Activated naive CD4-positive, alpha-beta T cell treated with anti-CD3 and anti-CD28 coated beads, Interleukin-2, amount 10 ng/mL, durations not matched to agents 7 days and 5 days (primary cell): Measurements from ENCODE around the gene CAV2.

Experiments
- CTCF ChIA-PET: fragments of 350-600 bp; sonication (Branson Sonifier 250); formaldehyde crosslinking; loops from one replicate; lab custom pipeline; 2021; ENCODE audit warnings: antibody characterized with exemption; lab: Charles Lee
- DNase-seq: peaks from one replicate; pipeline ENCODE4 v3.0.0-alpha.2; 2020
- H3K27ac Mint-ChIP-seq: one replicate; pipeline ENCODE4 v1.8.0; 2021; ENCODE audit warnings: mild to moderate bottlenecking, moderate library complexity, mixed read lengths
- H3K27me3 Mint-ChIP-seq: one replicate; pipeline ENCODE4 v1.8.0; 2021; ENCODE audit warnings: mild to moderate bottlenecking, mixed read lengths
- H3K36me3 Mint-ChIP-seq: one replicate; pipeline ENCODE4 v1.8.0; 2021; ENCODE audit warnings: mixed read lengths
- H3K4me1 Mint-ChIP-seq: one replicate; pipeline ENCODE4 v1.8.0; 2021; ENCODE audit warnings: mixed read lengths
- H3K4me3 Mint-ChIP-seq: one replicate; pipeline ENCODE4 v1.8.0; 2021; ENCODE audit warnings: mild to moderate bottlenecking, moderate library complexity, mixed read lengths
- H3K9me3 Mint-ChIP-seq: one replicate; pipeline ENCODE4 v1.8.0; 2021; ENCODE audit warnings: mixed read lengths

Gene CAV2, protein sequence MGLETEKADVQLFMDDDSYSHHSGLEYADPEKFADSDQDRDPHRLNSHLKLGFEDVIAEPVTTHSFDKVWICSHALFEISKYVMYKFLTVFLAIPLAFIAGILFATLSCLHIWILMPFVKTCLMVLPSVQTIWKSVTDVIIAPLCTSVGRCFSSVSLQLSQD

GRCh38 chr7:116499168-116500077 lies at the start of gene CAV2:
Gene CAV2, plus strand, starts transcription at chr7:116499738. Its CDS starts 44 bp downstream, at chr7:116499782.
- CTCF ChIA-PET = no interaction called here
- Mint-ChIP-seq H3K9me3 (no peaks in the 10 kb centered on the region), H3K36me3 (no peaks in the 10 kb centered on the region), H3K27ac (no peak within 1 kb of the TSS), H3K27me3 (peaks cover 53% of the 10 kb centered on the region), H3K4me1 (peaks cover 12% of the 10 kb centered on the region), H3K4me3 (peak within 1 kb of the TSS; percentile 13)
- DNase-seq = no peak

DNA sequence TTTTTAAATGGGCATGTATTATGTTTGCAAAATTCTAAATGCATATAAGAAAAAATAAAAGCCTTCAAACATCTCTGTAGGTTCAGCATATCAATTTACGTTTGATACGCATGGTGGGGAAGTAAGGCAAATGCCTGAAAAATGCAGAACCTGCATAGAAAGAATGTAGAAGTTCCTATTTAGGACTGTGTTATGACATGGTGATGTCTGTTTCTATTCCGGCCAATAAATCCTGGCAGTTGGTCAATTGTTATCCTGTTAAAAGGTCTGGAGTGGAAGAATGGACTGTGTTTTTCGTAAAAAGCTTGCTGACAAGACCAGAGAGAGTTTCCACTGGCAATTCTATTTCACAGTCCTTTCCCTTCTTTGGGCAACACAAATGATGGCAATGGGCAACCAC lies 49.6 kb upstream of the CAV2 start:
- CTCF ChIA-PET = interaction anchor here (0.6 kb wide), 1 partner anchor 658 kb away, joined by 3 read pairs; no protein-coding TSS in a partner anchor

DNA sequence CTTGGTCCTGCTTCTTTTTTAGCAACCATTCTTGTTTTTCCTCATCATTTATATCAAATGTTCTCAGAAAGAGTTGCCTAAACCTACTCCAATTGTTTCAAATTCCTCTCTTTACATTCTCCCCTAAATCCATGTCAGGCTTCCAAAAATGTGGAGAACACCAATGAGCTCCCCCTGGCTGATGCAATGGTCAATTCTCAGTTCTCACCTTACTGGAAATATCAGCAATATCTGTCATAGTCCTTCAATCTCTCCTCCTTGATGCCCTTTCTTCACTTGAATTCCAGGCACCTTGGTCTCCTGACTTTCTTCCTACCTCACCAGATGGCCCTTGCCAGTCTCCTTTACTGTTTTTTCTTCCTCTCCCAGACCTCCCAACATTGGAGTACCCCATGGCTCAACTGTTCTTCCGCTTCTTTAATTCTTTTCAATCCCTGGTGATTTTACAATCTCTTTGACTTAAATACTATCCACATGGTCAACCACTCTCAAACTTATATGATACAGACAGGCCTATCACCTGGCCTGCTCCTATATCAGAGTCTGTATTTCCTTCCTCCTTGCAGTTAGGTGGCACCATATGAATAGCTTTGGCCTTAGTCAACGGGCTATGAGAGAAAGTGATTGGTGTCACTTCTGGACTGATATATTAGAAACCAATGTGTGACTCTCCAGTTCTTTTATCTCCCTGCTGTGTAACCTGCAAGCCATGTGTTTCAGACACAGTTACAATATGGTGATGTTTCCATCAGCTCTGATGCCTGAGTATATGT lies 47.4 kb upstream of the CAV2 start:
- CTCF ChIA-PET = interaction anchor here (1.3 kb wide), 1 partner anchor 272 kb away, joined by 3 read pairs; no protein-coding TSS in a partner anchor
- Mint-ChIP-seq H3K9me3 (no peaks in the 10 kb centered on the region), H3K27ac (no peak overlapping the region), H3K36me3 (no peaks in the 10 kb centered on the region), H3K4me1 (no peaks in the 10 kb centered on the region), H3K4me3 (no peak overlapping the region), H3K27me3 (peaks cover 5% of the 10 kb centered on the region)
- DNase-seq = no peak

More for the DNA sequence above, 49.6 kb upstream of the CAV2 start:
- H3K4me3 Mint-ChIP-seq = no peak overlapping the region
- H3K9me3 Mint-ChIP-seq = no peaks in the 10 kb centered on the region
- H3K4me1 Mint-ChIP-seq = no peaks in the 10 kb centered on the region
- H3K36me3 Mint-ChIP-seq = no peaks in the 10 kb centered on the region
- no peak for DNase-seq
- H3K27me3 Mint-ChIP-seq = no peaks in the 10 kb centered on the region
- no peak overlapping the region for H3K27ac Mint-ChIP-seq

- Mint-ChIP-seq H3K9me3 (no peaks in the 10 kb centered on the region), H3K4me1 (no peaks in the 10 kb centered on the region), H3K36me3 (no peaks in the 10 kb centered on the region), H3K4me3 (no peak overlapping the region), H3K27ac (no peak overlapping the region), H3K27me3 (peaks cover 5% of the 10 kb centered on the region)
- DNase-seq = no peak
- CTCF ChIA-PET = no interaction called here
Observed at GRCh38 chr7:116454377-116454776, 45.2 kb upstream of the CAV2 start.

- H3K9me3 Mint-ChIP-seq = no peaks in the 10 kb centered on the region
- CTCF ChIA-PET = no interaction called here
- H3K36me3 Mint-ChIP-seq = no peaks in the 10 kb centered on the region
- H3K27me3 Mint-ChIP-seq = peaks cover 5% of the 10 kb centered on the region
- H3K4me3 Mint-ChIP-seq = no peak overlapping the region
- no peak for DNase-seq
- H3K27ac Mint-ChIP-seq = no peak overlapping the region
- H3K4me1 Mint-ChIP-seq = no peaks in the 10 kb centered on the region
Observed at GRCh38 chr7:116455009-116455408, 44.5 kb upstream of the CAV2 start.

- Mint-ChIP-seq H3K36me3 (no peaks in the 10 kb centered on the region), H3K9me3 (no peaks in the 10 kb centered on the region), H3K4me1 (no peaks in the 10 kb centered on the region), H3K4me3 (no peak overlapping the region), H3K27me3 (peaks cover 5% of the 10 kb centered on the region), H3K27ac (no peak overlapping the region)
- CTCF ChIA-PET = no interaction called here
- no peak for DNase-seq
Observed at GRCh38 chr7:116455499-116455898, 44.0 kb upstream of the CAV2 start.

DNA sequence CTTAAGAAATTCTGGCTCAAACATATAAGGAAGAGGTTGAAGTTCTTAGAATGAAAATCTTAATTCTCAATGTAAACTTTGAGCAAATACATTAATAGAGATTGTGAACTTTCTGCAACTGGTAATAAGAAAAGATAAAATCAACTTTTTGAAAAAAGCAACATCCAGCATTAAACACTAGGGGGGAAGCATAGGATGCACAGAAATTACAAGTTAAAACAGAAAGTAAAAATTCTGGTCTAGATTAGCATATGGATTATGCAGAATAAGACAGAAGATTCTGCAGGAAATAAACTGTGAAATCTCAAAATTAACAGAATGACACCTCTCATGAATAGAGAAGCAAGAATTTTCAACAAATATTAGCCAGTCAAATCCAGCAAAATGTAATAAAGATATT lies 38.0 kb upstream of the CAV2 start:
- CTCF ChIA-PET = no interaction called here
- Mint-ChIP-seq H3K27ac (no peak overlapping the region), H3K9me3 (no peaks in the 10 kb centered on the region), H3K27me3 (peaks cover 8% of the 10 kb centered on the region), H3K4me1 (no peaks in the 10 kb centered on the region), H3K36me3 (no peaks in the 10 kb centered on the region), H3K4me3 (no peak overlapping the region)
- DNase-seq = no peak

- Mint-ChIP-seq H3K27me3 (peaks cover 6% of the 10 kb centered on the region), H3K27ac (no peak overlapping the region), H3K4me3 (no peak overlapping the region), H3K4me1 (no peaks in the 10 kb centered on the region), H3K9me3 (no peaks in the 10 kb centered on the region), H3K36me3 (no peaks in the 10 kb centered on the region)
- DNase-seq = no peak
- CTCF ChIA-PET = interaction anchor here (0.7 kb wide), 1 partner anchor 198 kb away, joined by 3 read pairs; no protein-coding TSS in a partner anchor
Observed at GRCh38 chr7:116463956-116464355, 35.6 kb upstream of the CAV2 start.

DNA sequence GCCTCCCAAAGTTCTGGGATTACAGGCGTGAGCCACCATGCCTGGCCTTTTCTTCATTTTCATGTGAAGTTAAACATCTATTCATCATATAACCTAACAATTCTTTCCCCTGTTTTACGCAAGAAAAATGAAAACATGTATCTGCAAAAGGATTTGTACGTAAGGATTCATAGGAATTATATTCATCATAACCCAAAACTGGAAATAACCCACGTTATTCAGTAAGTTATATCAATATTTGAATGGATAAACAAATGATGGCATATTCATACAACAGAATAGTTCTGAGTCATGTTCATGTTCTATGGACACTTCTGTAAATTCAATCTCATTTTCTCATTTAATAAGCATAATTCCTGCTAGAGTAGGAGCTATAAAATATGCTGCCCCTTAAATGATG lies 35.2 kb upstream of the CAV2 start:
- H3K36me3 Mint-ChIP-seq = no peaks in the 10 kb centered on the region
- no peaks in the 10 kb centered on the region for H3K9me3 Mint-ChIP-seq
- no peaks in the 10 kb centered on the region for H3K4me1 Mint-ChIP-seq
- no peak for DNase-seq
- peaks cover 6% of the 10 kb centered on the region for H3K27me3 Mint-ChIP-seq
- CTCF ChIA-PET = interaction anchor here (0.7 kb wide), 1 partner anchor 198 kb away, joined by 3 read pairs; no protein-coding TSS in a partner anchor
- no peak overlapping the region for H3K27ac Mint-ChIP-seq
- no peak overlapping the region for H3K4me3 Mint-ChIP-seq

- CTCF ChIA-PET = no interaction called here
- H3K4me1 Mint-ChIP-seq = no peaks in the 10 kb centered on the region
- no peak for DNase-seq
- no peaks in the 10 kb centered on the region for H3K36me3 Mint-ChIP-seq
- peaks cover 6% of the 10 kb centered on the region for H3K27me3 Mint-ChIP-seq
- no peak overlapping the region for H3K27ac Mint-ChIP-seq
- H3K9me3 Mint-ChIP-seq = no peaks in the 10 kb centered on the region
- no peak overlapping the region for H3K4me3 Mint-ChIP-seq
Observed at GRCh38 chr7:116465125-116465524, 34.4 kb upstream of the CAV2 start.

DNA sequence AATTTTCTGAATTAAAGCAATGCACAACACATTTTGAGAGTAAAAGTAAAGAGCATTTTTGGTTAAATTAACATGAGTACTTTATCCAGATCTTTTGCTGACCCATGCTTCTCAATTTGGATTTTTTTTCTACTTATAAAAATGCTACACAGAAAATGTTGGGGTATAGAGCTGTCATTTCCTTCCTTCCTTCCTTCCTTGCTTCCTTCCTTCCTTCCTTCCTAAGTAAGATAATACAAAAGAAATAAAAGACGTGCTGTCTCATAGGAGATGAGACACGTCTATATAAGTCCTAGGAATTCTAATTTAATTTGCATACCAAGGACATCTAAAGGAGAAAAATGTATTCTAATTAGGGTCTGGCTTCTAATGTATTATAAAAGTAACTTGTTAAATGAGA lies 31.0 kb upstream of the CAV2 start:
- CTCF ChIA-PET = no interaction called here
- Mint-ChIP-seq H3K36me3 (no peaks in the 10 kb centered on the region), H3K9me3 (no peaks in the 10 kb centered on the region), H3K4me1 (no peaks in the 10 kb centered on the region), H3K27me3 (peaks cover 6% of the 10 kb centered on the region), H3K4me3 (no peak overlapping the region), H3K27ac (no peak overlapping the region)
- DNase-seq = no peak

GRCh38 chr7:116477625-116478024 lies 21.9 kb upstream of the CAV2 start:
- CTCF ChIA-PET = interaction anchor here (0.6 kb wide), 1 partner anchor 568 kb away, joined by 3 read pairs; no protein-coding TSS in a partner anchor
- Mint-ChIP-seq H3K4me3 (no peak overlapping the region), H3K36me3 (no peaks in the 10 kb centered on the region), H3K27ac (no peak overlapping the region), H3K4me1 (no peaks in the 10 kb centered on the region), H3K9me3 (peaks cover 5% of the 10 kb centered on the region), H3K27me3 (peaks cover under 1% of the 10 kb centered on the region)
- DNase-seq = no peak

DNA sequence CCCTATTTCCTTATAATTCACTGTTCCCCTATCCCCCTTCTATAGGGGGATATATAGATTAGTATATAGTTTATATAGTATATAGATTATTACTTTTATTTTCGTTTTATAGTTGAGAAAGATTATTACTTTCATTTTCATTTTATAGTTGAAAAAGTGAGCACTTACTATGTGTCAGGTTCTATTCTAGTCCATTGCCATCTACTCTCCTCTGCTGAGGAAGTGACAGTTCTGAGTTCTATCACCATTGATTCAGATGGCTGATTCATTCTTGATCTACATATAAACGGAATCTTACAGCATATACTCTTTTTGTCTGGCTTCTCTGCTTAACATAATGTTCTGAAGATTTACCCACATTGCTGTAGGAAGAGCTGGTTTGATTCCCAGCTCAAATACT lies 20.7 kb upstream of the CAV2 start:
- no peak for DNase-seq
- no peak overlapping the region for H3K4me3 Mint-ChIP-seq
- H3K27ac Mint-ChIP-seq = no peak overlapping the region
- peaks cover 6% of the 10 kb centered on the region for H3K27me3 Mint-ChIP-seq
- H3K9me3 Mint-ChIP-seq = peaks cover 5% of the 10 kb centered on the region
- no peaks in the 10 kb centered on the region for H3K36me3 Mint-ChIP-seq
- CTCF ChIA-PET = no interaction called here
- no peaks in the 10 kb centered on the region for H3K4me1 Mint-ChIP-seq

DNA sequence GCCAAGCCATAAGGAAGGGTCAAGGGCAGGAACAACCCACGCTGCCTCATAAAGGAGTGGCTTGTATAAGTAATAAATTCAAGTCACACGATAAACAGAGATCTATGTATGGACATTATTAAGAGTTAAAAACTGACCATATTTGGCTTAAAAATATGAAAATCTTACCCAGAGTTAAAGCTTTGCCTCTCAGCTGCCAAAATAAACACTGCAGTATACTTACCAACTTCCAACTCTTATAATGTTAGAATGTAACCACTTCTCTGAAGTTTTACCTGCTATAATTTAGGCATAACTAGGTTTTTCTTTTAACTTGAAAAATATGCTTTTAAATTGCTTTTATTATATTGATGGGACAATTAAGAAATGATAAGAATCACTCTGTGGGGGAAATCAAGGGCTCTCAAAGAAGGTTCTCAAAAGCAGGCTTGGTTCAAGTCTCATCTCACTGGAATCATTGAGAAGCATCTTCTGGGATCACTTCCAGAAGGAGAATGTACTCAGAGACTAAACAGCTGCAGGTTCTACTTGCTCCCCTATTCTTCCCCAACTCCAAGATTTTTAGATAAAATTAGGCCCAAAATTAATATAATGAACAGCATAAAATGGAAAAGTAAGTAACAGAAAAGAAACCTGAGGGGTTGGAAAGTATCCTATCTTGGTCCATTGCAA lies 16.1 kb upstream of the CAV2 start:
- no peak for DNase-seq
- Mint-ChIP-seq H3K36me3 (no peaks in the 10 kb centered on the region), H3K27me3 (peaks cover 10% of the 10 kb centered on the region), H3K9me3 (no peaks in the 10 kb centered on the region), H3K4me1 (no peaks in the 10 kb centered on the region), H3K27ac (no peak overlapping the region), H3K4me3 (no peak overlapping the region)
- CTCF ChIA-PET = no interaction called here
